Parathyroid adenoma (tissue), 2 donors: ENCODE data around the gene ETS1.

ENCODE experiments used
- H2AFZ ChIP-seq: fragments of 300-600 bp; sonication (generic); one replicate; pipeline ENCODE4 v1.7.0; 2017; ENCODE audit warnings: antibody characterized with exemption, mild to moderate bottlenecking
- H3K27ac ChIP-seq: fragments of 300-600 bp; sonication (generic); one replicate; pipeline ENCODE4 v1.7.0; 2017
- H3K27me3 ChIP-seq: fragments of 300-600 bp; sonication (generic); one replicate; pipeline ENCODE4 v1.7.0; 2017; ENCODE audit warnings: low read length; ENCODE audit not compliant: control insufficient read depth, insufficient read depth
- H3K36me3 ChIP-seq: fragments of 300-600 bp; sonication (generic); one replicate; pipeline ENCODE4 v1.7.0; 2017; ENCODE audit warnings: low read length; ENCODE audit not compliant: control insufficient read depth, insufficient read depth
- H3K4me1 ChIP-seq: fragments of 300-600 bp; sonication (generic); one replicate; pipeline ENCODE4 v1.7.0; 2017; ENCODE audit warnings: control low read depth
- H3K4me2 ChIP-seq: fragments of 300-600 bp; sonication (generic); one replicate; pipeline ENCODE4 v1.7.0; 2017; ENCODE audit warnings: low read length
- H3K4me3 ChIP-seq: fragments of 300-600 bp; sonication (generic); one replicate; pipeline ENCODE4 v1.7.0; 2017; ENCODE audit warnings: low read depth, low read length
- H3K79me2 ChIP-seq: fragments of 300-600 bp; sonication (generic); one replicate; pipeline ENCODE4 v1.7.0; 2017; ENCODE audit warnings: control low read depth
- H3K9ac ChIP-seq: fragments of 300-600 bp; sonication (generic); one replicate; pipeline ENCODE4 v1.7.0; 2017; ENCODE audit warnings: mild to moderate bottlenecking
- H3K9me3 ChIP-seq: fragments of 300-600 bp; sonication (generic); one replicate; pipeline ENCODE4 v1.7.0; 2017; ENCODE audit warnings: low read length; ENCODE audit not compliant: control insufficient read depth
- TF ChIP-seq, protein P1 (sequence below): fragments of 300-600 bp; sonication (generic); IDR thresholded peaks from one replicate; pipeline ENCODE4 v1.7.0; 2017; ENCODE audit warnings: antibody characterized with exemption, mild to moderate bottlenecking
- donor health status: primary hyperparathyroidism.

Gene ETS1

DNA sequence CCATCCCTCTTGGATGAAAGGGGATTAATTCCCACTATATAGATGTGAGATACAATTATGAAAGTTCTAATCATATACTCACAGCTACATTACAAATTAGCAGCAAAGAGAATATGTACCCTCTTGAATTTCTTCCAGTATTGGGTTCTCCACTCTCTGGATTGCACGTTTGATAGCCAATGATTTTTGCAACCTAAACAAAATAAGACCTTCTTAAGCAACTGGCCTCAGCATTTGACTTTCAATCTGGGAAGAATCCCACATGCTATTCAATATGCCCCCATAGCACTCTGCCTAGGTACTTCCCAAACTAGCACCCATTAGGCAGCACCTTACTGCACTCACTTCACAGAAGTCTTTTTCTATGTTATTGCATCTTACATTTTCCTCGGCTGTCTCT lies 55.8 kb downstream of the ETS1 start:
- TF ChIP-seq, protein P1, sequence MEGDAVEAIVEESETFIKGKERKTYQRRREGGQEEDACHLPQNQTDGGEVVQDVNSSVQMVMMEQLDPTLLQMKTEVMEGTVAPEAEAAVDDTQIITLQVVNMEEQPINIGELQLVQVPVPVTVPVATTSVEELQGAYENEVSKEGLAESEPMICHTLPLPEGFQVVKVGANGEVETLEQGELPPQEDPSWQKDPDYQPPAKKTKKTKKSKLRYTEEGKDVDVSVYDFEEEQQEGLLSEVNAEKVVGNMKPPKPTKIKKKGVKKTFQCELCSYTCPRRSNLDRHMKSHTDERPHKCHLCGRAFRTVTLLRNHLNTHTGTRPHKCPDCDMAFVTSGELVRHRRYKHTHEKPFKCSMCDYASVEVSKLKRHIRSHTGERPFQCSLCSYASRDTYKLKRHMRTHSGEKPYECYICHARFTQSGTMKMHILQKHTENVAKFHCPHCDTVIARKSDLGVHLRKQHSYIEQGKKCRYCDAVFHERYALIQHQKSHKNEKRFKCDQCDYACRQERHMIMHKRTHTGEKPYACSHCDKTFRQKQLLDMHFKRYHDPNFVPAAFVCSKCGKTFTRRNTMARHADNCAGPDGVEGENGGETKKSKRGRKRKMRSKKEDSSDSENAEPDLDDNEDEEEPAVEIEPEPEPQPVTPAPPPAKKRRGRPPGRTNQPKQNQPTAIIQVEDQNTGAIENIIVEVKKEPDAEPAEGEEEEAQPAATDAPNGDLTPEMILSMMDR = no peak
- Histone ChIP-seq H3K36me3 (no peaks in the 10 kb centered on the region), H2AFZ (no peak overlapping the region), H3K79me2 (no peaks in the 10 kb centered on the region), H3K4me3 (no peak overlapping the region), H3K27ac (no peak overlapping the region), H3K4me1 (no peaks in the 10 kb centered on the region), H3K9ac (no peak overlapping the region), H3K9me3 (no peaks in the 10 kb centered on the region), H3K27me3 (no peaks in the 10 kb centered on the region), H3K4me2 (no peak overlapping the region)

- Histone ChIP-seq H3K4me3 (no peak overlapping the region), H3K27ac (no peak overlapping the region), H3K27me3 (no peaks in the 10 kb centered on the region), H3K4me2 (no peak overlapping the region), H2AFZ (no peak overlapping the region), H3K4me1 (no peaks in the 10 kb centered on the region), H3K36me3 (no peaks in the 10 kb centered on the region), H3K79me2 (no peaks in the 10 kb centered on the region), H3K9me3 (no peaks in the 10 kb centered on the region), H3K9ac (no peak overlapping the region)
- TF ChIP-seq, protein P1 = no peak
Observed at GRCh38 chr11:128530118-128531074, 57.0 kb downstream of the ETS1 start.

- Histone ChIP-seq H3K27me3 (no peaks in the 10 kb centered on the region), H3K36me3 (no peaks in the 10 kb centered on the region), H2AFZ (no peak overlapping the region), H3K9ac (no peak overlapping the region), H3K27ac (no peak overlapping the region), H3K4me3 (no peak overlapping the region), H3K4me1 (no peaks in the 10 kb centered on the region), H3K79me2 (no peaks in the 10 kb centered on the region), H3K4me2 (no peak overlapping the region), H3K9me3 (no peaks in the 10 kb centered on the region)
- TF ChIP-seq, protein P1 = no peak
Observed at GRCh38 chr11:128528294-128528693, 59.1 kb downstream of the ETS1 start.

GRCh38 chr11:128527046-128527445 lies 60.3 kb downstream of the ETS1 start:
- Histone ChIP-seq H3K4me1 (no peaks in the 10 kb centered on the region), H3K9me3 (no peaks in the 10 kb centered on the region), H3K79me2 (no peaks in the 10 kb centered on the region), H3K9ac (no peak overlapping the region), H3K4me2 (no peak overlapping the region), H3K4me3 (no peak overlapping the region), H2AFZ (no peak overlapping the region), H3K27ac (no peak overlapping the region), H3K27me3 (no peaks in the 10 kb centered on the region), H3K36me3 (no peaks in the 10 kb centered on the region)
- TF ChIP-seq, protein P1 = no peak
